Hepatocyte (in vitro differentiated cells): Measurements from ENCODE around the gene FIGNL1. TPM values are rescaled to one million over a fixed set of nuclear protein-coding genes. Genes with fewer than 3 reads are reported as not detected.
"Not testable (repeated sequence)": the region's sequence is repeated elsewhere in the genome, so short reads cannot be mapped to it uniquely, and the experiment has no call there.

Source experiments
- DNase-seq: peaks from one replicate; pipeline ENCODE4 v3.0.0-alpha.2; 2016; ENCODE audit warnings: low spot score
- H2AFZ ChIP-seq: fragments of 200-600 bp; sonication (generic); 2 replicates; pipeline ENCODE4 v1.6.0; 2016; ENCODE audit warnings: antibody characterized with exemption, mild to moderate bottlenecking
- H3K27ac ChIP-seq: fragments of 200-600 bp; sonication (generic); 2 replicates; pipeline ENCODE4 v1.5.1; 2016; ENCODE audit warnings: mild to moderate bottlenecking
- H3K27me3 ChIP-seq: fragments of 200-600 bp; sonication (generic); 2 replicates; pipeline ENCODE4 v1.6.1; 2016
- H3K36me3 ChIP-seq: fragments of 200-600 bp; sonication (generic); replicated peaks from 2 replicates; pipeline ENCODE4 v1.5.1; 2016; ENCODE audit warnings: low read depth; ENCODE audit not compliant: insufficient read depth
- H3K4me1 ChIP-seq: fragments of 200-600 bp; sonication (generic); 2 replicates; pipeline ENCODE4 v1.5.1; 2016; ENCODE audit warnings: mild to moderate bottlenecking, moderate library complexity; ENCODE audit not compliant: insufficient read depth
- H3K4me2 ChIP-seq: fragments of 200-600 bp; sonication (generic); 2 replicates; pipeline ENCODE4 v1.6.0; 2016
- H3K4me3 ChIP-seq: fragments of 200-600 bp; sonication (generic); 2 replicates; pipeline ENCODE4 v1.5.1; 2016; ENCODE audit warnings: mild to moderate bottlenecking
- H3K79me2 ChIP-seq: fragments of 200-600 bp; sonication (generic); 2 replicates; pipeline ENCODE4 v1.6.0; 2017; ENCODE audit warnings: mild to moderate bottlenecking
- H3K9me2 ChIP-seq: fragments of 200-600 bp; sonication (generic); replicated peaks from 2 replicates; pipeline ENCODE4 v1.6.0; 2017; ENCODE audit warnings: mild to moderate bottlenecking; ENCODE audit not compliant: insufficient read depth
- H3K9me3 ChIP-seq: fragments of 200-600 bp; sonication (generic); 2 replicates; pipeline ENCODE4 v1.5.1; 2016; ENCODE audit warnings: low read depth, mild to moderate bottlenecking
- H4K20me1 ChIP-seq: fragments of 200-600 bp; sonication (generic); 2 replicates; pipeline ENCODE4 v1.6.0; 2016; ENCODE audit warnings: mild to moderate bottlenecking; ENCODE audit not compliant: insufficient read depth, poor library complexity, severe bottlenecking
- EZH2 ChIP-seq: fragments of 200-600 bp; sonication (generic); IDR thresholded peaks from 2 replicates; pipeline ENCODE4 v1.6.1; 2016; ENCODE audit warnings: antibody characterized with exemption, mild to moderate bottlenecking, borderline replicate concordance
- EZH2phosphoT487 ChIP-seq: fragments of 200-600 bp; sonication (generic); IDR thresholded peaks from one replicate; pipeline ENCODE4 v1.6.1; 2018; ENCODE audit warnings: antibody characterized with exemption, mild to moderate bottlenecking, low read depth, moderate library complexity; ENCODE audit not compliant: unreplicated experiment, severe bottlenecking
- WGBS: methylation state at CpG from one replicate; pipeline ENCODE4 v1.1.6; 2016; ENCODE audit warnings: low lambda C conversion rate; ENCODE audit errors: missing lambda C conversion rate; 5-methylcytosine and 5-hydroxymethylcytosine counted together
- polyA plus RNA-seq: library from polyadenylated mRNA; unstranded; fragments of >200 nt; fragmentation: Nextera tagmentation; extraction: Ambion mirVana; gene quantifications from 2 replicates; pipeline ENCODE4 v1.2.1, GENCODE V29; 2016
- total RNA-seq: library from RNA; depleted of rRNA; stranded (reverse); fragments of >200 nt; gene quantifications from 2 replicates; pipeline ENCODE4 v1.2.3, GENCODE V29; 2014
- TF ChIP-seq, protein P1 (sequence below): fragments of 200-600 bp; sonication (generic); IDR thresholded peaks from 2 replicates; pipeline ENCODE4 v1.5.1; 2016; ENCODE audit warnings: antibody characterized with exemption, mild to moderate bottlenecking; ENCODE audit not compliant: poor library complexity

The FIGNL1 gene
- total and polyA plus RNA-seq, 2 experiments from 2014 or later, result 4.3 to 13.6 TPM

DNA sequence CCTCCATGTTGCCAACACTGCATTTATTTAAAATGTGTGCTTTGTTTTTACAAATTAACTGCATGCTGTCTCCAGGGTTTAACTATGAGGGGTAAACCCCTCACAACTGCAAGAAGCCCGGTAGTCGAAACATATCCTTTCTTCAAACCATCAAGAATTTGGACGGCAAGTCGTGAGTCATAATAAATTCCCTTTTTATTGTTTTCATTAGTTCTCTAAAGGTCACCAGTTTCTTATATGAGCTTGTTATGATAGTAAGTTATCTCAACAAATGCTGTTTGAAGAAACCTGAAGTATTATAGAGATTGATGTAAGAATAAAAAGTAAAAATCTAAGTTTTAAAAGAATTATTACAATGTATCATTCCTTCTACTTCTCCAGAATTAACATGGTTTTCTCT is 12.2 kb upstream of the FIGNL1 start:
- H3K9me3 ChIP-seq, result no peaks in the 10 kb centered on the region
- H3K9me2 ChIP-seq, result no peaks in the 10 kb centered on the region
- no peak overlapping the region for H3K27ac ChIP-seq
- H3K36me3 ChIP-seq, result no peaks in the 10 kb centered on the region
- H4K20me1 ChIP-seq, result no peaks in the 10 kb centered on the region
- H3K27me3 ChIP-seq, result no peaks in the 10 kb centered on the region
- no peak for TF ChIP-seq EZH2phosphoT487
- TF ChIP-seq, protein P1, sequence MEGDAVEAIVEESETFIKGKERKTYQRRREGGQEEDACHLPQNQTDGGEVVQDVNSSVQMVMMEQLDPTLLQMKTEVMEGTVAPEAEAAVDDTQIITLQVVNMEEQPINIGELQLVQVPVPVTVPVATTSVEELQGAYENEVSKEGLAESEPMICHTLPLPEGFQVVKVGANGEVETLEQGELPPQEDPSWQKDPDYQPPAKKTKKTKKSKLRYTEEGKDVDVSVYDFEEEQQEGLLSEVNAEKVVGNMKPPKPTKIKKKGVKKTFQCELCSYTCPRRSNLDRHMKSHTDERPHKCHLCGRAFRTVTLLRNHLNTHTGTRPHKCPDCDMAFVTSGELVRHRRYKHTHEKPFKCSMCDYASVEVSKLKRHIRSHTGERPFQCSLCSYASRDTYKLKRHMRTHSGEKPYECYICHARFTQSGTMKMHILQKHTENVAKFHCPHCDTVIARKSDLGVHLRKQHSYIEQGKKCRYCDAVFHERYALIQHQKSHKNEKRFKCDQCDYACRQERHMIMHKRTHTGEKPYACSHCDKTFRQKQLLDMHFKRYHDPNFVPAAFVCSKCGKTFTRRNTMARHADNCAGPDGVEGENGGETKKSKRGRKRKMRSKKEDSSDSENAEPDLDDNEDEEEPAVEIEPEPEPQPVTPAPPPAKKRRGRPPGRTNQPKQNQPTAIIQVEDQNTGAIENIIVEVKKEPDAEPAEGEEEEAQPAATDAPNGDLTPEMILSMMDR, result no peak
- no peak for TF ChIP-seq EZH2
- H3K4me3 ChIP-seq, result no peak overlapping the region
- H3K4me2 ChIP-seq, result no peak overlapping the region
- WGBS, result 92% methylated on average over 4 of the region's 4 CpGs
- no peak overlapping the region for H2AFZ ChIP-seq
- no peaks in the 10 kb centered on the region for H3K79me2 ChIP-seq
- DNase-seq, result no peak
- no peaks in the 10 kb centered on the region for H3K4me1 ChIP-seq

DNA sequence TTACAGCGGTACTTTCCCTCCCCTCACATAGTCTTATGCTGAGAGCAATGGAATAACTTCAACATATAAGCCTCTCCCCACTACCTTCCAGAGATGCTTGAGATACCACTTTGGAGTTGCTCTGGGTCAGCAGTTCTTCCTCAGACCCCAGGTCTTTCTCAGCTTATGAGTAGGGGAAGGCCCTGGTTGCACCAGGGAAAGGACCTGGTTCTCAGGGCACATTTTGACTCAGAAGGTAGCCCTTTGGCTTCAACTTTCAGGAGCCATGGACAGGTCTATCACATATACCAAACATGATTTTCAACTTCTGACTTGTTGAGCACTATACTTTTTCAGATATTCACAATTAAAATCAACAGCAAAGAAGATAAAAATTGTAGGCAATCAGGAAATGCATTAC is 11.5 kb upstream of the FIGNL1 start:
- no peak overlapping the region for H2AFZ ChIP-seq
- H3K27me3 ChIP-seq, result no peaks in the 10 kb centered on the region
- H3K4me1 ChIP-seq, result no peaks in the 10 kb centered on the region
- no peak for TF ChIP-seq EZH2
- no peak for TF ChIP-seq EZH2phosphoT487
- TF ChIP-seq, protein P1, result no peak
- no peak overlapping the region for H3K27ac ChIP-seq
- H3K79me2 ChIP-seq, result no peaks in the 10 kb centered on the region
- no peak overlapping the region for H3K4me3 ChIP-seq
- WGBS, result 100% methylated on average over 1 of the region's 1 CpG
- H3K36me3 ChIP-seq, result no peaks in the 10 kb centered on the region
- no peak overlapping the region for H3K4me2 ChIP-seq
- no peak for DNase-seq
- no peaks in the 10 kb centered on the region for H3K9me2 ChIP-seq
- no peaks in the 10 kb centered on the region for H4K20me1 ChIP-seq
- H3K9me3 ChIP-seq, result no peaks in the 10 kb centered on the region

DNA sequence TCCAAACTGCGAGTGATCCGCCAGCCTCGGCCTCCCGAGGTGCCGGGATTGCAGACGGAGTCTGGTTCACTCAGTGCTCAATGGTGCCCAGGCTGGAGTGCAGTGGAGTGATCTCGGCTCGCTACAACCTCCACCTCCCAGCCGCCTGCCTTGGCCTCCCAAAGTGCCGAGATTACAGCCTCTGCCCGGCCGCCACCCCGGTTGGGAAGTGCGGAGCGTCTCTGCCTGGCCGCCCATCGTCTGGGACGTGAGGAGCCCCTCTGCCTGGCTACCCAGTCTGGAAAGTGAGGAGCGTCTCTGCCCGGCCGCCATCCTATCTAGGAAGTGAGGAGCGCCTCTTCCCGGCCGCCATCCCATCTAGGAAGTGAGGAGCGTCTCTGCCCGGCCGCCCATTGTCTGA is 9.0 kb upstream of the FIGNL1 start:
- not testable (repeated sequence) for H4K20me1 ChIP-seq

DNA sequence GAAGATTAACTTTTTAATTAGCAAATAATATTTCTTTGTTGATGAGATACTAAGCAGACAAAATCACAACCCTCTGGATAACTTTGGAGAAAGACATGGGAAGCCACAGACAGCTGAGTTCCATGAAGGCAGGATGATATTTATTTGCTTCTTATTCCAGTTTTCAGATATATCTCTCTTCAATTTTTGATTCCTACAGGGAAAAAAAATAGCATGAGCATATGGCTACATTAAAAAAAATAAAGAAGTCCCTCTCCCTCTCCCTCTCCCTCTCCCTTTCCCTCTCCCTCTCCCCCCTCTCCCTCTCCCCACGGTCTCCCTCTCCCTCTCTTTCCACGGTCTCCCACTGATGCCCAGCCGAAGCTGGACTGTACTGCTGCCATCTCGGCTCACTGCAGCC is 8.5 kb upstream of the FIGNL1 start:
- not testable (repeated sequence) for H3K4me3 ChIP-seq, H3K79me2 ChIP-seq, H3K4me1 ChIP-seq, DNase-seq, H2AFZ ChIP-seq, H3K9me3 ChIP-seq, H3K36me3 ChIP-seq, H3K27ac ChIP-seq, H4K20me1 ChIP-seq, H3K4me2 ChIP-seq, H3K27me3 ChIP-seq, H3K9me2 ChIP-seq
- no CpG with 5 or more reads among the region's 4 CpGs for WGBS

More for the DNA sequence above, 9.0 kb upstream of the FIGNL1 start:
- H3K4me2 ChIP-seq, H3K9me3 ChIP-seq, H3K27ac ChIP-seq, H3K36me3 ChIP-seq, H3K27me3 ChIP-seq, H3K9me2 ChIP-seq, H3K79me2 ChIP-seq, H2AFZ ChIP-seq, H3K4me3 ChIP-seq, H3K4me1 ChIP-seq, DNase-seq: not testable (repeated sequence)
- WGBS, result 100% methylated on average over 14 of the region's 27 CpGs
